Activated CD4-positive, alpha-beta T cell treated with anti-CD3 and anti-CD28 coated beads for 36 hours (primary cell): Measurements from ENCODE around the gene BCAR1. TPM values are rescaled to one million over a fixed set of nuclear protein-coding genes. Genes with fewer than 3 reads are reported as not detected.
A peak's percentile ranks its signal among the peaks of the same experiment; 100 is the strongest.

ENCODE experiments used
- ATAC-seq: fragments of 200-7000 bp; cut with Tn5 transposase; one replicate; pipeline ENCODE4 v1.10.0; 2021; ENCODE audit warnings: mild to moderate bottlenecking, moderate library complexity
- CTCF ChIA-PET: fragments of 350-600 bp; sonication (Branson Sonifier 250); formaldehyde crosslinking; loops from one replicate; lab custom pipeline; 2021; ENCODE audit warnings: antibody characterized with exemption; lab: Charles Lee
- POLR2A ChIA-PET: fragments of 350-600 bp; sonication (Branson Sonifier 250); formaldehyde crosslinking; loops from one replicate; lab custom pipeline; 2021; ENCODE audit warnings: antibody characterized with exemption, inconsistent platforms; lab: Charles Lee
- DNase-seq: peaks from one replicate; pipeline ENCODE4 v3.0.0-alpha.2; 2020
- H3K27ac Mint-ChIP-seq: one replicate; pipeline ENCODE4 v1.8.0; 2021; ENCODE audit warnings: mixed read lengths
- H3K27me3 Mint-ChIP-seq: one replicate; pipeline ENCODE4 v1.8.0; 2021; ENCODE audit warnings: mixed read lengths
- H3K36me3 Mint-ChIP-seq: one replicate; pipeline ENCODE4 v1.8.0; 2021; ENCODE audit warnings: low read depth, mixed read lengths
- H3K4me1 Mint-ChIP-seq: one replicate; pipeline ENCODE4 v1.8.0; 2021; ENCODE audit warnings: mixed read lengths
- H3K4me3 Mint-ChIP-seq: one replicate; pipeline ENCODE4 v1.8.0; 2021; ENCODE audit warnings: mild to moderate bottlenecking, moderate library complexity, mixed read lengths
- H3K9me3 Mint-ChIP-seq: one replicate; pipeline ENCODE4 v1.8.0; 2021; ENCODE audit warnings: low read depth, mixed read lengths
- intact Hi-C, 2 experiments: fragments of 100-400 bp; cut with DNase I in 1 of 2; cut with micrococcal nuclease in 1 of 2; formaldehyde crosslinking; loops; one replicate each; pipeline versions ENCODE4 v1.14.2 to v1.15.1; 2022 to 2024; cut with DNase I, micrococcal nuclease
- total RNA-seq, 2 experiments: library from RNA; stranded (reverse); gene quantifications; one replicate each; pipeline ENCODE4 v1.2.3, GENCODE V29; 2021

Gene BCAR1
- total RNA-seq, 2 experiments from 2014 or later: 0.98 to 1.7 TPM

GRCh38 chr16:75250809-75251279 is 580 bp downstream of the BCAR1 start:
- Mint-ChIP-seq H3K4me1 (peaks cover 6% of the 10 kb centered on the region), H3K27me3 (peaks cover 25% of the 10 kb centered on the region), H3K4me3 (peak overlapping the region; percentile 13), H3K36me3 (no peaks in the 10 kb centered on the region), H3K9me3 (no peaks in the 10 kb centered on the region), H3K27ac (no peak overlapping the region)
- intact Hi-C loops: loop anchor here in 1 of 2 experiments (5.0 kb wide), 1 partner anchor 136 kb away; no protein-coding TSS in a partner anchor
- ATAC-seq (peak; percentile 21), DNase-seq (peak; percentile 43)
- ChIA-PET CTCF (interaction anchor here (0.8 to 1.2 kb wide), 2 partner anchors 17 to 128 kb away, joined by 5 to 10 read pairs; no protein-coding TSS in a partner anchor), POLR2A (no interaction called here)

- H3K4me3 Mint-ChIP-seq: peak overlapping the region; percentile 13
- POLR2A ChIA-PET: no interaction called here
- no peaks in the 10 kb centered on the region for H3K9me3 Mint-ChIP-seq
- peaks cover 6% of the 10 kb centered on the region for H3K4me1 Mint-ChIP-seq
- CTCF ChIA-PET: interaction anchor here (0.8 to 1.2 kb wide), 2 partner anchors 17 to 129 kb away, joined by 5 to 10 read pairs; no protein-coding TSS in a partner anchor
- H3K36me3 Mint-ChIP-seq: no peaks in the 10 kb centered on the region
- DNase-seq (no peak), ATAC-seq (peak; percentile 8)
- intact Hi-C loops: loop anchor here in 1 of 2 experiments (5.0 kb wide), 1 partner anchor 137 kb away; no protein-coding TSS in a partner anchor
- H3K27me3 Mint-ChIP-seq: peaks cover 25% of the 10 kb centered on the region
- no peak overlapping the region for H3K27ac Mint-ChIP-seq
Measured at GRCh38 chr16:75250089-75250808, 1.2 kb downstream of the BCAR1 start.

GRCh38 chr16:75249441-75249840 is 2.0 kb downstream of the BCAR1 start:
- ChIA-PET POLR2A (no interaction called here), CTCF (interaction anchor here (0.8 kb wide), 1 partner anchor 16 kb away, joined by 3 read pairs; no protein-coding TSS in a partner anchor)
- Mint-ChIP-seq H3K4me3 (no peak overlapping the region), H3K36me3 (no peaks in the 10 kb centered on the region), H3K4me1 (peaks cover 6% of the 10 kb centered on the region), H3K27me3 (peaks cover 21% of the 10 kb centered on the region), H3K9me3 (no peaks in the 10 kb centered on the region), H3K27ac (no peak overlapping the region)
- ATAC-seq: no peak
- intact Hi-C loops: no loop called here
- no peak for DNase-seq

- CTCF ChIA-PET: interaction anchor here (0.8 to 1.5 kb wide), 2 partner anchors 15 to 49 kb away, joined by 3 to 5 read pairs; no protein-coding TSS in a partner anchor
- Mint-ChIP-seq H3K27me3 (peaks cover 19% of the 10 kb centered on the region), H3K4me3 (no peak overlapping the region), H3K9me3 (no peaks in the 10 kb centered on the region), H3K36me3 (no peaks in the 10 kb centered on the region), H3K4me1 (peaks cover 6% of the 10 kb centered on the region), H3K27ac (no peak overlapping the region)
- intact Hi-C loops: no loop called here
- POLR2A ChIA-PET: no interaction called here
- DNase-seq: no peak
- ATAC-seq: no peak
Measured at GRCh38 chr16:75248536-75249380, 2.7 kb downstream of the BCAR1 start.

GRCh38 chr16:75248142-75248535 is 3.3 kb downstream of the BCAR1 start:
- ATAC-seq: no peak
- DNase-seq: no peak
- no peak overlapping the region for H3K27ac Mint-ChIP-seq
- no peaks in the 10 kb centered on the region for H3K36me3 Mint-ChIP-seq
- ChIA-PET POLR2A (no interaction called here), CTCF (interaction anchor here (1.5 kb wide), 1 partner anchor 49 kb away, joined by 5 read pairs; no protein-coding TSS in a partner anchor)
- H3K27me3 Mint-ChIP-seq: peaks cover 19% of the 10 kb centered on the region
- no peaks in the 10 kb centered on the region for H3K9me3 Mint-ChIP-seq
- intact Hi-C loops: no loop called here
- H3K4me1 Mint-ChIP-seq: peaks cover 6% of the 10 kb centered on the region
- H3K4me3 Mint-ChIP-seq: no peak overlapping the region

GRCh38 chr16:75247249-75247648 is 4.2 kb downstream of the BCAR1 start:
- CTCF ChIA-PET: interaction anchor here (1.5 kb wide), 1 partner anchor 48 kb away, joined by 5 read pairs; no protein-coding TSS in a partner anchor

GRCh38 chr16:75246504-75247205 is 4.8 kb downstream of the BCAR1 start:
- CTCF ChIA-PET: interaction anchor here (1.1 kb wide), 1 partner anchor 157 kb away, joined by 6 read pairs; no protein-coding TSS in a partner anchor
- ATAC-seq (no peak), DNase-seq (no peak)
- Mint-ChIP-seq H3K9me3 (no peaks in the 10 kb centered on the region), H3K36me3 (no peaks in the 10 kb centered on the region), H3K4me3 (no peak overlapping the region), H3K4me1 (peaks cover 4% of the 10 kb centered on the region), H3K27ac (no peak overlapping the region), H3K27me3 (peaks cover 9% of the 10 kb centered on the region)
- POLR2A ChIA-PET: no interaction called here
- intact Hi-C loops: no loop called here

More at GRCh38 chr16:75247249-75247648, 4.2 kb downstream of the BCAR1 start:
- H3K4me1 Mint-ChIP-seq: peaks cover 6% of the 10 kb centered on the region
- POLR2A ChIA-PET: no interaction called here
- intact Hi-C loops: no loop called here
- no peak overlapping the region for H3K4me3 Mint-ChIP-seq
- H3K36me3 Mint-ChIP-seq: no peaks in the 10 kb centered on the region
- DNase-seq: no peak
- H3K27me3 Mint-ChIP-seq: peaks cover 15% of the 10 kb centered on the region
- no peaks in the 10 kb centered on the region for H3K9me3 Mint-ChIP-seq
- no peak for ATAC-seq
- no peak overlapping the region for H3K27ac Mint-ChIP-seq

GRCh38 chr16:75244844-75245758 is 6.3 kb downstream of the BCAR1 start:
- ATAC-seq (no peak), DNase-seq (no peak)
- H3K27me3 Mint-ChIP-seq: peaks cover 5% of the 10 kb centered on the region
- H3K4me1 Mint-ChIP-seq: no peaks in the 10 kb centered on the region
- intact Hi-C loops: no loop called here
- H3K4me3 Mint-ChIP-seq: no peak overlapping the region
- ChIA-PET CTCF (interaction anchor here (0.7 to 1.0 kb wide), 2 partner anchors 66 to 148 kb away, joined by 3 read pairs; no protein-coding TSS in a partner anchor), POLR2A (interaction anchor here (0.6 kb wide), 1 partner anchor 578 kb away, joined by 3 read pairs; the partner anchor contains the start of gene RFWD3)
- no peaks in the 10 kb centered on the region for H3K36me3 Mint-ChIP-seq
- no peak overlapping the region for H3K27ac Mint-ChIP-seq
- H3K9me3 Mint-ChIP-seq: no peaks in the 10 kb centered on the region

GRCh38 chr16:75244225-75244809 is 7.1 kb downstream of the BCAR1 start:
- ATAC-seq: no peak
- peaks cover 2% of the 10 kb centered on the region for H3K27me3 Mint-ChIP-seq

More at GRCh38 chr16:75244225-75244809, 7.1 kb downstream of the BCAR1 start:
- ChIA-PET CTCF (interaction anchor here (1.0 kb wide), 1 partner anchor 149 kb away, joined by 3 read pairs; no protein-coding TSS in a partner anchor), POLR2A (no interaction called here)
- no peak for DNase-seq
- intact Hi-C loops: no loop called here
- no peaks in the 10 kb centered on the region for H3K4me1 Mint-ChIP-seq
- H3K36me3 Mint-ChIP-seq: no peaks in the 10 kb centered on the region
- no peak overlapping the region for H3K4me3 Mint-ChIP-seq
- H3K27ac Mint-ChIP-seq: no peak overlapping the region
- H3K9me3 Mint-ChIP-seq: no peaks in the 10 kb centered on the region
